GM12891 (cell line): ENCODE data around the gene B3GNT8.

Source experiments
- DNase-seq: peaks from one replicate; pipeline ENCODE4 v3.0.0; 2011; ENCODE audit warnings: low spot score; ENCODE audit not compliant: insufficient read length
- FAIRE-seq: peaks from 2 replicates; lab custom pipeline; 2011; peaks lifted over from hg19 to GRCh38; lab: Jason Lieb, UNC
- PAX5 ChIP-seq: IDR thresholded peaks from 2 replicates; pipeline ENCODE4 v1.6.1; 2011; ENCODE audit warnings: low read length, moderate library complexity, mild to moderate bottlenecking; ENCODE audit not compliant: insufficient read depth, severe bottlenecking
- POLR2A ChIP-seq: IDR thresholded peaks from 2 replicates; pipeline ENCODE4 v1.6.1; 2011; ENCODE audit warnings: low read depth, low read length, control low read depth
- POLR2AphosphoS5 ChIP-seq: IDR thresholded peaks from 2 replicates; pipeline ENCODE4 v1.6.1; 2011; ENCODE audit warnings: low read depth, low read length, control low read depth
- POU2F2 ChIP-seq: IDR thresholded peaks from 2 replicates; pipeline ENCODE4 v1.6.1; 2011; ENCODE audit warnings: low read depth, mild to moderate bottlenecking, control low read depth, low read length, moderate library complexity
- SPI1 ChIP-seq: IDR thresholded peaks from 2 replicates; pipeline ENCODE4 v1.6.1; 2011; ENCODE audit warnings: low read depth, low read length, control low read depth
- TAF1 ChIP-seq: IDR thresholded peaks from 2 replicates; pipeline ENCODE4 v1.6.1; 2011; ENCODE audit warnings: low read depth, low read length, control low read depth

B3GNT8 gene

DNA sequence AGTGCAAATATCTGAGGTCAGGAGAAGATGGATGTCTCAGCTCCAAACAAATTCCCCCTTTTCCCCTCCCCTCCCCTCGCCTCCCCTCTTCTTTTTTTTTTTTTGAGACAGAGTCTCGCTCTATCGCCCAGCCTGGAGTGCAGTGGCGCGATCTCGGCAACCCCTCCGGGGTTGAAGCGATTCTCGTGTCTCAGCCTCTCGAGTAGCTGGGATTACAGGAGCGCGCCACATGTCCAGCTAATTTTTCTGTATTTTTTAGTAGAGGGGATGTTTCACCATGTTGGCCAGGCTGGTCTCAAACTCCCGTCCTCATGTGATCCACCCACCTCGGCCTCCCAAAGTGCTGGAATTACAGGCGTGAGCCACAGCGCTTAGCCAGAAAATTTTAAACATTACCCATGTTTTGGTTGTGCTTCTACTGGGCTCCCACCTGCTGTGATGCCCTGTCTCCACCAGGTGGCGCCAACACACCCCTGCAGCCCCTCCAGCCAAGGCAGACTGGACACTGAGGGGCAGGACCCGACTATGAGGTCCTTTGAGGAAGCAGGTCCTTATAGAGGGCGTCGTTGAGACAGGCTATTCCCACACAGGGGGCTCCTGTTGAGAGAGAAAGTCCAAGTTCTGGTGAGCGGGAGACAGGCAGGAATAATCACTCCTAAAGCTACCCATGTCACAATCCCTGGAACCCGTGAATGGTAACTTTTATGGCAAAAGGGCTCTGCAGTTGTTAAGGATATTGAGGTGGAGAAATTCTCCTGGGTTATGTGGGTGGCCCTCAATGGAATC, 22.1 kb upstream of the B3GNT8 start:
- DNase-seq (no peak), FAIRE-seq (peak; percentile 90)
- TF ChIP-seq POU2F2 = no peak
- TF ChIP-seq POLR2AphosphoS5 = no peak
- TF ChIP-seq TAF1 = no peak
- TF ChIP-seq PAX5 = no peak
- no peak for TF ChIP-seq SPI1
- TF ChIP-seq POLR2A = no peak

DNA sequence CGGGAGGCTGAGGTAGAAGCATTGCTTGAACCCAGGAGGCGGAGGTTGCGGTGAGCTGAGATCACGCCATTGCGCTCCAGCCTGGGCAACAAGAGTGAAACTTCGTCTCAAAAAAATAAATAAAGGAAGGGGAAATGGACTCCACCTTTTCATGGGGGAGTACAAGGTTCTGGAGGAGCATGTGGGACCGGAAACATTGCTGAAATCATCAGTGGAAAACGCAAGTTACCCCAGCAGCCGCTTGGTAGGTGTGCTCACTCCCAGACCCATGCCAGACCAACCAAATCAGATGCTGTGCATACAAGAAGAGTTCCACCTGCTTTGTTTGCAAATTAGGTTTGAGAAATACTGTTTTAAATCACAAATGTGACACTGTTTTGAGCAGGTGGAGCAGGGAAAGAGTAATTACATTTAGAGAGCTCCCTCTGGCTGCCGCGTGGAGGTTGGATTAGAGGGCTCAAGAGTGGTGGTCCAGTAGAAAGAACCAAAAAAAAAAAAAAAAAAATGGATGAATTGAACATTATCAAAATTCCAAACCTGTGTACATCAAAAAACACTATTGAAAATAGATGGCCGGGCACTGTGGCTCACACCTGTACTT, 20.7 kb upstream of the B3GNT8 start:
- FAIRE-seq (no peak), DNase-seq (no peak)
- no peak for TF ChIP-seq PAX5
- no peak for TF ChIP-seq POU2F2
- TF ChIP-seq POLR2A = no peak
- no peak for TF ChIP-seq TAF1
- TF ChIP-seq SPI1 = no peak
- no peak for TF ChIP-seq POLR2AphosphoS5

- no peak for TF ChIP-seq POLR2AphosphoS5
- no peak for TF ChIP-seq PAX5
- no peak for TF ChIP-seq POLR2A
- TF ChIP-seq SPI1 = no peak
- no peak for TF ChIP-seq POU2F2
- TF ChIP-seq TAF1 = no peak
- no peak for FAIRE-seq
- no peak for DNase-seq
These were observed 18.4 kb upstream of the B3GNT8 start for GRCh38 chr19:41445575-41445974.

DNA sequence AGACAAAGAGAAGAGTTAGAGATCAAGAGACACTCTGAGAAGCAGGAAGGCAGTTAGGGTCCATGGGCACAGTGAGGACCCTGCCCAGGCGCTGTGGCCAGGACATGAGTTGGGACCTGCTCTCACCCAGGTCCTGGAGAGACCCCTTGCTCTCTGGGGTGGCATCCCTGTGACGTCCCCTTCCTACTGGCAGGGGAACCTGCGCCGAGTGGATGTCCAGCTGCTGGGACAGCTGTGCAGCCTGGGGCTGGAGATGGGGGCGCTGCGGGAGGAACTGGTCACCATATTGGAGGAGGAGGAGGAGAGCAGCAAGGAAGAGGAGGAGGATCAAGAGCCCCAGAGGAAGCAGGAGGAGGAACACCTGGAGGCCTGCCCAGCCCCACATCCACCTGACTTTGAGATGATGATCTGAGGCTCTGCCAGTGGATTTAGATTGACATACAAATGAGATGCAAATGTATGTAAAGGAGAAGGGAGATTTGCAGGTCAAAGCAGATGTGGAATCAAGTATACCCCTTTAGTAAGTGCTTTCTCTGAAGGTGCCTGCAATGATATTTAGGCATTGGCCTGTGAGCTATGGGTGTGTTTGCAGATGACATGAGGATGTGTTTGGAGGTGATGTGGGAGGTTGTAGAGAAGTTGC, 16.8 kb upstream of the B3GNT8 start:
- FAIRE-seq = no peak
- DNase-seq = no peak
- TF ChIP-seq POU2F2 = no peak
- TF ChIP-seq SPI1 = no peak
- TF ChIP-seq POLR2AphosphoS5 = no peak
- TF ChIP-seq POLR2A = no peak
- no peak for TF ChIP-seq TAF1
- no peak for TF ChIP-seq PAX5

DNA sequence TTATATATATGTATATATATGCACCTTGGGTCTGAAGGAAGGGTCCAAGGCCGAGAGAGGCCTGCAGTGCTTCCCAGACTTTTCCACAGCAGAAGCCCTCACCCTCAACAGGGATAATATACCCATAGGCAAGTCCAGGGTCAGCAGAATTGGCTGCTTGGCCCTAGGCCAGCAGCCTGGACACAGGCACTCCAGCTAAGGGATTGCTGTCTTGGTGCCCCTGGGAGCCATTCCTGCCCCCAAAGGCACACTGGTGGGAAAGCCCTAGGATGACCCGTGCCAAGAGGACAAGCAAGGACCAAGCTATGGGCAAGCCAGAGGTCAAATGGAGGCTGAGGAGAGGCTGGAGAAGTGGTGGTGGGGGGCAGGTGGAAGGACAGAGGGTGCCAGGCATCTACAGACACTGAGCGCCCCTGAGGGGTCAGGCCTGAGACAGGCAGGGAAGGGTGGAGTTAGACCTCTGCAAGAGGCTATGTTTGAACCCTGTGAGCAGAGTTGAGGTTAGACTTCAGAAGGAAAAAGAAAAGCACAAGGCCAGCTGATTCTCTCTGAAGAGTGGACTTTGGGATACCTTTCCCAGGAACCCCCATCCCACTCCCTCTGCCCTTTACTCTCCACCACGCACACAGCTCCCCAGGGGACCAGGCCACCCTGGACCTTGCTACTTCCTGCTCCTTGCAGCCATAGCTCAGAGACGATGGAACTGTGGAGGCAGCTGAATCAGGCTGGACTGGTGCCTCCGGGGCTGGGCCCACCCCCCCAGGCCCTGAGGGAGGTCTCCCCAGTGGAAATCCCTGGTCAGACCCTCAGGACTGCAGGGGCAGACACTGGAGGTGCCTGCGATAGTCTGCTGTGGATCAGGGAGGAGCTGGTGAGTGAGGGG, 15.5 kb upstream of the B3GNT8 start, which contains the start of gene ERICH4:
ERICH4 (plus strand) TSS at position 684 of the 883 bp plus-strand sequence; CDS start at position 698, 14 bp downstream.
- no peak for TF ChIP-seq SPI1
- no peak for TF ChIP-seq PAX5
- no peak for TF ChIP-seq TAF1
- TF ChIP-seq POLR2AphosphoS5 = no peak
- TF ChIP-seq POLR2A = no peak
- no peak for TF ChIP-seq POU2F2
- DNase-seq (no peak), FAIRE-seq (no peak)

GRCh38 chr19:41441321-41441945, 14.3 kb upstream of the B3GNT8 start:
- no peak for DNase-seq
- FAIRE-seq = no peak
- no peak for TF ChIP-seq POU2F2
- no peak for TF ChIP-seq SPI1
- no peak for TF ChIP-seq PAX5
- TF ChIP-seq POLR2A = no peak
- TF ChIP-seq TAF1 = no peak
- TF ChIP-seq POLR2AphosphoS5 = no peak

GRCh38 chr19:41439441-41440222, 12.5 kb upstream of the B3GNT8 start, which contains the start of gene DMAC2:
Gene DMAC2, minus strand, starts transcription at chr19:41439912. Its CDS starts 13 bp downstream, at chr19:41439899.
- FAIRE-seq (peak; percentile 98), DNase-seq (peak; percentile 84)
- TF ChIP-seq TAF1 (peak; percentile 87), SPI1 (no peak), POLR2A (peak; percentile 82), POU2F2 (no peak), POLR2AphosphoS5 (peak; percentile 81), PAX5 (peak; percentile 5)
